Measurements from ENCODE around the gene PPM1K.
A peak's percentile ranks its signal among the peaks of the same experiment; 100 is the strongest.
"Not testable (repeated sequence)": the region's sequence is repeated elsewhere in the genome, so short reads cannot be mapped to it uniquely, and the experiment has no call there.

PPM1K gene

DNA sequence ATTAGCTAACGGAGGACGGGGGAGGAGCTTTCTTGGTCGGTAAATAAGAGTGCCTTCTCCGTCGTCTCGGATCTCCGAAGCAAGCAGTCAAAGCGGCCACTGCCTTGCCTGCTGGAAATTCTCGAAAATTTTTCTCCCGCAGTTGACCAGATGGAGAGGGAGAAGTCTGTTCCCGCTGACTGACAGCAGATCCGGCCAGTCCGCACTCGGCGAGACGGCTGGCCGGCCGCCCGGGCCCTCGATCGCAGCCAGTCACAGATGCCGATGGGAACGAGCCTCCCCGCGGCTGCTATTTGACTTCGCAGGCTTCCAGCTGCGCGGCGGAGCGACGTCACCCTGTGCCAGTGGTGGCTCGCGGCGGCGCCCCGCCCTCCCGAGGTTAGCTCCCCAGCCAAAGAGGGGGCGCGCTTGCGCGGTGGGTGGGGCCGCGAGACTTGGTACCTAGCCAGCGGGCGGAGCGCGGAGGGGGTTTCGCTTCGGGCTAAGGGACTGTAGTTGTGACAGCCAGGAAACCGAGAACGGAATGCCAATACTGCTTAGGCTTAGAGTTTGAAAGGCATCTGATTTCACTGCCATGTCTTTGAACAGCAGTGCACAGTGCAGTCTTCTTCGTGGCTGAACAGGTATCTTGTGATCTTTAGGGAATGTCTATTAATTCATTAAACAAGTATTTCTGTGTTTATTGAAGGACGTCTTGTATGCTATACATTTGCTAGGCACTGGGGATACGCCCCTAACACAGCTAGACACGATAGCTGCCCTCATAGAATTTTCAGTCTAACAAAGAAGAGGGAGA, at the start of gene PPM1K:
Gene PPM1K, minus strand, starts transcription at position 123 of the 796 bp plus-strand sequence. CDS start 5,978 bp downstream, outside the sequence.
- DNase-seq (ENCODE audit: insufficient read length, low spot score) (peak; percentile 71), FAIRE-seq (peak; percentile 95)

DNA sequence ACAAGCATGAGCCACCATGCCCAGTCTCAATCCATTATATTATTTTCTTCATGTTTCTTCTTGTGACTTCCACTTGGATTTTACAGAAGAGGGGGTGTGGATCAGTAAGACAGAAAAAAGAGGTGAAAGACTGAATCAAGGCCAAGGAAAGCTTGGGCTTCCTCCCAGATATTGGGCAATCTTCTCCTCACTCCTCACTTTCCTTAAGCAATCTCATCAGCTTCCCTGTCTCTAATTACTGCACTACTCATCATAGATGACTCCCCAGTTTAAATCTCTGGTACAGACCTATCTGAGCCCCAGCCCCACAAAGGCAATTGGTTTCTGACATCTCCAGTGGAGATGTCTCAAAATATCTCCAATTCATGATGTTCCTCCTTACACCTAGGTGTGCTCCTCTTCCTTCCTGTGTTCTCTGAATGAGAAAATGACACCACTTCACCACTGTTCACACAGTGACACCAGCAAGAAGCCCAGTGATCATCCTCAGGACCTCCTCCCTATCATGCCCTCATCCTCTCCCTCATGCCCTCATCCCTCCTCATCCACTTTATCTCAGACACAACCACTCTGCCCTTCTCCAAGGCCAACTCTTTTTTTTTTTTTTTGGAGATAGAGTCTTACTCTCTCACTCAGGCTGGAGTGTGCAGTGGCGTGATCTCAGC, 49.5 kb upstream of the PPM1K start:
- FAIRE-seq, result no peak

DNA sequence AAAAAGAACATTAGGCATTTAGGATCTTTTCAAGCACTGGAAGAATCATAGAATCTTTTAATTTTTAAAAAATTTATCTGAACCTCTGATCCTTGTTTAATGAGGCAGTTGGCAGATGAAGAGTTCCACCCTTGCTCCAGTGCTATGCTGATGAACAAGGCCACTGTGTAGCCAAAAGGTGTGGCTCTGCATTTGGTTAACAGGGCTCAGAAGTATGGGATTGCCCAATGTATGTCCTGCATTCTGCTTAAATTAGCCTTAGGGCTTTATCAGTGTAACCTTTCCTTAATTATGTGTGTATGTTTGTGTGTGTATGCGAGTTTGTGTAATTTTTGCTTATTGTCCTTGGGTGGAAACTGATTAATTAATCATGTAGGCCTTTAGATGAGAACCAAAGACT, 43.3 kb upstream of the PPM1K start:
- FAIRE-seq (no peak), DNase-seq (ENCODE audit: insufficient read length, low spot score) (no peak)

More for the DNA sequence above, 49.5 kb upstream of the PPM1K start:
- no peak for DNase-seq (ENCODE audit: insufficient read length, low spot score)

DNA sequence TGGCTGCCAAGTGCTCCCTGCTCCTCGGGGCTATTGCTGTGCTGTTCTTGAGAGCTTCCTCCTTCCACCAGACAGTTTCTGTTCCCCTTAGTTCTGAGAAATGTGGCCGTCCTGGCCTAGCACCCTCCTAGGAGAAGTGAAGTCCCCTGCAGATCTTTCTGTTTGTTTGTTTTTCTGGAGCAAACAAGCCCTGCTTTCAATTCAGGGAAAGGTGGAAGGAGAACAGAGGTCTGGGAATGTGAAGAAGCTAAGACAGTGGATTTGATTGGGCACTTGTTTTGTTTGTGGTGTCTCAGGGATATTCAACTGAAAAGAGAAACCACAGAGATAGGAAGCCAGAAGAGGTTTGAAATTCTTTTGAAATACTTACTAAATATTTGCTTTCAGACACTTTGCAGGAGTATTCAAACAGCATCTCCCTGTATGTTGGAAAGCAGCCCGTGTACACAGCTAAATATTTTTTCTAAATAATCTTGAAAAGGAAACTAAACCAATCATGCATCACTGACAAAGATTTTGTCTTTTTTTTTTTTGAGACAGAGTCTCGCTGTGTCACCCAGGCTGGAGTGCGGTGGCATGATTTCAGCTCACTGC, 36.5 kb upstream of the PPM1K start:
- FAIRE-seq (peak; percentile 100), DNase-seq (ENCODE audit: insufficient read length, low spot score) (peak; percentile 72)

DNA sequence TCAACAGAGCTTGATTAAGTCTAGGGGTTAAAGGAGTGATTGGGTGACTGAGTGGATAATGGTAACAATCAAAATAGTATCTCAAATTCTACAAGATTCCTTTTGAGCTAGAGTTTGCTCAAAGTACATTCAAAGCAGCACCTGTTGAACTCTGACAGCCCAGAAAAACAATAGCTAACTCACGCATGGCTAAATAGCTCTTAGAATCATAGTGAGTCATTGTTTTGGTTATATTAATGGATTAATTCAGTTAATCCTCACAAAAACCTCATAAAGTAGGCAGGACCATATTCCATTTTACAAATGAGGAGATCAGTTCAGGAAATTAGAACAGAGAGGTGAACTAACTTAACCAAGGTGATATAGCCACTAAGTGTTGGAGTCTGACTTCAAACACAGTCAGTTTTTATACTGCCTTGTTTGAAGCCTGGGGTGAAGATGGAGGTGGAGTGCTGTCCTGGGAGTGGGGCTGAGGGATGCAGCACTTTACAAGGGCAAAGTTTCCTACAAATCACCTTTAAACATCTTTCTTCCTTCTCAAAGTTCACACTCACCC, 35.9 kb upstream of the PPM1K start:
- DNase-seq (ENCODE audit: insufficient read length, low spot score) (peak; percentile 16), FAIRE-seq (no peak)

DNA sequence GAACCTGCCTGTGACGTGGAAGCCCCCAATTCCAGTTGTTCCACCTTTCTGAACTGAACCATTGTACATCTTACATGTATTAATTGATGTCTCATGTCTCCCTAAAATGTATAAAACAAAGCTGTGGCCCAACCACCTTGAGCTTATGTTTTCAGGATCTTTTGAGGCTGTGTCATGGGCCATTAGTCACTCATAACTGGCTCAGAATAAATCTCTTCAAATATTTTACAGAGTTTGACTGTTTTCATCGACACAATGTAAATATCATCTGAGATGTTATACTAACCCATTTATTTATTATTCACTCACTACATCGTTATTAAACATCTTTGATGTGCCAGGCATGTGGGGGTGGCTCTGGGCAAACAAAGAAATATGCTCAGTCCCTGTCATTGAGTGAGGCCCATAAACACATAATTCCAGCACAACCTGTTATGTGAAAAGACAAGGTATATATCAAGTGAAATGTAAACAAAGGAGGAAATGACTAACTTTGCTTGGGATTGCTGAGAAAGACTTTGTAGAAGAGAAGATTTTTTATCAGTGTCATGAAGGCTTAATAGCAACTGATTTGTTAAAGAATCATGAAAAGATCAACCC, 34.5 kb upstream of the PPM1K start:
- FAIRE-seq, result no peak
- DNase-seq (ENCODE audit: insufficient read length, low spot score), result no peak

DNA sequence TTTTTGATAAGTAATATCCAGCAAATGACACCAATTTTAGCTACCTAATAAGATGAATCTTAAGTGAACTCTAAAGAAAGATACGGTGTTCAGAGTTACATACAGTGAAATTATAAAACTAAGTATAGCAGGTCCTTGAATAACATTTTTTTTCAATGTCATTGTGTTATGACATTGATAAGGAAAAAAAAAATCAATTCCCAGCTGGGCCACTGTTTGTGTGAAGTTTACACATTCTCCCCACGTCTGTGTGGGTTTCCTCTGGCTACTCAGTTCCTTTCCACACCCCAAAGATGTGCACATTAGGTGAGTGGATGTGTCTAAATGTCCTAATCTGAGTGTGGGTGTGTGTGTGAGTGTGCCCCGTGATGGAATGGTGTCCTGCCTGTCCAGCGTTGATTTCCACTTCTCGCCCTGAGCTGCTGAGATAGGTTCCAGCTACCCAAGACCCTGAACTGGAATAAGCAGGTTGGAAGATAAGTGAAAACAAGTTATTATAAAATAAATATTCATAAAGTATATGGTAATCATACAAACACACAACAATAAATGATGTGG, 31.2 kb upstream of the PPM1K start:
- FAIRE-seq (no peak), DNase-seq (ENCODE audit: insufficient read length, low spot score) (no peak)

DNA sequence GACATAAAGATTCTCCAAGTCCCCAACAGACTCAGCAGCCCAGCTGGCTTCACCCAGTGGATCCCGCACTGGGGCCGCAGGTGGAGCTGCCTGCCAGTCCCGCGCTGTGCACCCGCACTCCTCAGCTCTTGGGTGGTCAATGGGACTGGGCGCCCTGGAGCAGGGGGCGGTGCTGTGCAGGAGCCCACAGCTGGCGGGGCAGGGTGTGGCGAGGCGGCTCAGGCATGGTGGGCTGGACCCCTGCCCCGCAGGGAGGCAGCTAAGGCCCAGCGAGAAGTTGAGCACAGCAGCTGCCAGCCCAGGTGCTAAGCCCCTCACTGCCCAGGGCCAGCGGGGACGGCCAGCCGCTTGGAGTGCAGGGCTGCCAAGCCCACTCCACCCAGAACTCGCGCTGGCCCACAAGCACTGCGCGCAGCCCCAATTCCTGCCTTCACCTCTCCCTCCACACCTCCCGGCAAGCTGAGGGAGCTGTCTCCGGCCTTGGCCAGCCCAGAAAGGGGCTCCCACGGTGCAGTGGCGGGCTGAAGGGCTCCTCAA, 28.8 kb upstream of the PPM1K start:
- FAIRE-seq; DNase-seq (ENCODE audit: insufficient read length, low spot score): not testable (repeated sequence)

DNA sequence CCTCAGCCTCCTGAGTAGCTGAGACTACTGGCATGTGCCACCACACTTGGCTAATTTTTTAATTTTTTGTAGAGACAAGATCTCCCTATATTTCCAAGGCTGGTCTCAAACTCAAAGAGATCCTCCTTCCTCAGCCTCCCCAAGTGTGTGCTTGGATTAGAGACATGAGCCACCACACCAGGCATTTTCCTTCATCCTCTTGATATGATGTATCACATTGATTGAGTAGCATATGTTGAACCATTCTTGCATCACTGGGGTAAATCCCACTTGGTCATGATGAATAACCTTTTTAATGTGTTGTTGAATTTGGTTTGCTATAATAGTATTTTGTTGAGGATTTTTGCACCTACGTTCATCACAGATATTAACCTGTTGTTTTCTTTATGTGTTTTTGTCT, 24.2 kb upstream of the PPM1K start:
- FAIRE-seq, result no peak
- DNase-seq (ENCODE audit: insufficient read length, low spot score), result no peak

DNA sequence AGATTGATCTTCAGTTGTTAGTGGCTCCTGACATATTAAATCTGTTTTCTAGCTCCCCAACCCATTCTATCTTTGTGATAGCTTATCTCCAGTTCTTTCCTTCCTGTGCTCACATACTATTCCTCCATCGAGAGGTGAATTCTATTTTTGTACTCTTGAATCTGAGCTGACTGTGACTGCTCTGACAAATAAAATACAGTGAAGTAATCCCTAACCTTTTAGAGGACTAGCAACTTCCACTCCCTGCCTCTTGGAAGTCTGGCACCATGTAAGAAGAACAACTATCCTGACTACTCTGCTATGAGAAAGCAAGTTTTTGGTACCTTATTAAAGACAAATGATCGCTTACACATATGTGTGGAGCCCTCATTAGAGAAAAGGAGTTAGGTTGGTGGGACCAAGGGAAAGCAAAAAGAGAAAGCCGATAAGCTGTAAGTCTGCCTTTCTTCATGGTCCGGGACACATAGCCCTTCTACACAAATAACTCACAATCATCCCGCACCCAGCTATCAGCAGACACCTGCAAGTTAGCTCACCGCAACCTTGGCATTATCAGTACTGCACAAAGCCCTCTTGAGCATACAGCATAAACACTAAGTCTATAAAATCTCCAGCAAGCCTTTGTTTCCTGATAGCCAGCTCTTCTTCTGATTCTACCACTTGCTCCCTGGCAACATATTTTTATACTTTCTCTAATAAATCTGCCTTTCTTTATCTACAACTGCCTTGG, 13.5 kb upstream of the PPM1K start:
- DNase-seq (ENCODE audit: insufficient read length, low spot score) (no peak), FAIRE-seq (no peak)

DNA sequence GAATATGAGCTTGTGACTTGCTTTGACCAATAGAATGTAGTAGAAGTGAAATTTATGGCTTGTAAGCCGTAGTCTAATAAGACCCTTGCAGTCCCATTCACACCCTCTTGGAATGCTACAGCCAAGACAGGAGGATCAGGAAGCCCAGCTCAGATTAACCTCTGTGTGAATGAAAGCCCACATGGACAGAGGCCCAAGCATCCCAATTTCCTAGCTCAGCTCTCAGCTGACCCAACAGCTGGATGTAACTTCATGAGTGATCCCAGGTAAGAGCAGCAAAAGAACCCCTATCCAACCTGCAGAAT, 12.8 kb upstream of the PPM1K start:
- no peak for DNase-seq (ENCODE audit: insufficient read length, low spot score)
- no peak for FAIRE-seq

DNA sequence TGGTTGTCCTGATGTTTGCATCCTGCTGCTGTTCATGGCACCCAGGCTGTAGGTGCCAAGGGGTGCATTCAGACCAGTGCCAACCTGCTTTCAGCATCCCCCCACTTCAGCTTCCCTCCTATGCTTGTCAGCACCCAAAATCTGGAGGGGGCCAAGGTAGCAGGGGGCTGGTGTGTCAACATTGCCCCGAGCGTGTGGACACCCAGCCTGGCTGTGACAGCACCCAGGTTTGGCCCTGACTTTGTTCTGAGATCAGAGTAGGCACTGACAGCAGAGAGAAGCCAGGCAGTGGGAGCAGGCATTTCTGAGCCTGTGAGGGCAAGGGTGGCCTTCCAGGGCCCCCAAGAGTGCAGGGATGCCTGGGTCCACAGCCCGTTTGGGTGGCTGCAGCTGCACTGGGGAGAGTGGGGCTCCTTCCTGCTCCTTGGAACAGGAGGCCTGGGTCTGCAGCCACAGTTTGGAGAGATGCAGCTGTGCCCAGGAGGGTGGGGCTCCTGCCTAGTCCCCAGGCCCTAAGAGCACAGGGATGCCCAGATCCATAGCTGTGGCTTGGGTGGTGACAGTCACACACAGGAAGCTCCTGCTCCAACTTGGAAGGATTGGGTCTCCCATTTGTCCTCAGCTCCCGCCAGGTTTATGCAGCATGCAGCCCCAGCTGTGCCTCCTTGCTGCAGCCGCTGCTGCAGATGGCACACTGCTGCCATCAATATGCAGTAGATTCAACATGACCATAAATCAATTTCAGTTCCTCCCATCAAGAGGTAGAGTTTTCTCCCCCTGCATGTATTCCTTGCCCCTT, 12.3 kb upstream of the PPM1K start:
- DNase-seq (ENCODE audit: insufficient read length, low spot score), result no peak
- FAIRE-seq, result no peak

DNA sequence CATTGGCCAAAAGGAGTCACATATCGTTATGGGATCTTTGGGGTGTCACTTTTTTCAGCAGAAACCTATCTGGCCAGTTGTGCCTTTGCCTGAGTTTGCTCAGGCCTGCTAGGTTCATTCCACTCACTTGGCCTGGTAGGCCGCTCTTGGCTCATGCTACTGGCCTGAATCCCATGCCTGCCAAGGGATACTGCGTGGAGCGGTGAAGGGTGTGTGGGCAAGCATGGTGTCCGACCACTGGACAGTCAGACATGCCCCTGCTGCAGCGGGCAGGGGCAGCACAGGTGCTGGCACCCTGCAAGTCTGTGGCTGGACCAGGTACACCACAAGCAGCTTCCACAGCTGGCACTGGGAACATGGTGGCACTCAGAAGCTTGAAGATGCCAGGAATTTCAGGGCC, 11.3 kb upstream of the PPM1K start:
- DNase-seq (ENCODE audit: insufficient read length, low spot score) (no peak), FAIRE-seq (no peak)

DNA sequence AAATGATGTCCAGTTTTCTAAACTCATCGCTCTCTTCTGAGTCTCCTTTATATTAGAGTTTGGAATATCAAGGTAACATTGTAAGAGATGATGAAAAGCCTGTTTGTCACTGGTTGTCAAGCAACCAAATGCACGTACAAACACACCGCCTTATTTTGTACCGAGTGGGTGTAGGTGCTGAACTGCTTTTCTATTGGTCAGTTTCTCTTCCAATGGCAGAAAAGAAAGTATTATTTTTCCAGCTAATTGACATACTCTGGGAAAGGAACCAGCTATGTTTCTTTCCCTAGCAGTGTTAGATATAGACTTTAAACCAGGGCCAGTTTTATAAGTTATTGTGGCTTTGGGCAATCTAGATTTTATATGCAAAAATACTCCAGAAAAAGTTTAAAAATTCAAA, 6.6 kb upstream of the PPM1K start:
- FAIRE-seq, result no peak
- no peak for DNase-seq (ENCODE audit: insufficient read length, low spot score)

DNA sequence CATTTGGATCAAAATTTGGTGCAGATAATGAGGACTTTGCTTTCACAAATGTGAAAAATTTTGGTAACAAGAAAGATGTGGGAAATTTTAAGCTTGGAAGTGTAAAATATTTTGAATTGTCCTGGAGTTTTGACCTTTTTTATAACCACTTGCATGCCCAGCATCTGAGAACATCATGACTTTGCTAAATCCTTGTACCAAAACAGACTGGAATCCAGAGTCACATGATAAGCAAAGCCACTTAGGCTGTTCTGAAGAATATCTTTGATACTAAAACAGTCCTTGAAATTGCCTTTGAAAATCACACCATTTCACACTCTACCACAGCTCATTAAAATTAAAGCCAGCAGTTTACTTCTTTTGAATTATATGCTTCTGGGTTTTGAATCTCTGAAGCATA, 2.5 kb upstream of the PPM1K start:
- peak; percentile 66 for FAIRE-seq
- no peak for DNase-seq (ENCODE audit: insufficient read length, low spot score)

DNA sequence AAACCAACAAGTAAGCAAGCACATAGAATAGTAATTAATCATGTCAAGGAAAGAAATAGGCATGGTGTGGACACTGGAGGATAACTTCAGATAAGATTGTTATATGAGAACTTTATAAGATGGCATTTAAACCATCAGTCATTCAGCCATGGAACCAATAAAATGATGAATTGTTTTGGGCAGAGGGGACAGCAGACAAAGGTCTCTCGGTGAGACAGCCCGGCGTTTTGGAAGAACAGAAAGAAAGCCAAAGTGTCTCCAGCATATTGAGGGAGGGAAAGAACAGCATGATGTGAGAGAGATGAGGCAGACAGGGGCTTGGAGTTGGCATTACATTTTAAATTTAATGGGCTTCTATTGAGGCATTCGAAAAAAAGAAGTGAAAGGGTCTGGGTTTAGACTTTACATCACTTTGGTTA, 883 bp upstream of the PPM1K start:
- FAIRE-seq (no peak), DNase-seq (ENCODE audit: insufficient read length, low spot score) (no peak)

DNA sequence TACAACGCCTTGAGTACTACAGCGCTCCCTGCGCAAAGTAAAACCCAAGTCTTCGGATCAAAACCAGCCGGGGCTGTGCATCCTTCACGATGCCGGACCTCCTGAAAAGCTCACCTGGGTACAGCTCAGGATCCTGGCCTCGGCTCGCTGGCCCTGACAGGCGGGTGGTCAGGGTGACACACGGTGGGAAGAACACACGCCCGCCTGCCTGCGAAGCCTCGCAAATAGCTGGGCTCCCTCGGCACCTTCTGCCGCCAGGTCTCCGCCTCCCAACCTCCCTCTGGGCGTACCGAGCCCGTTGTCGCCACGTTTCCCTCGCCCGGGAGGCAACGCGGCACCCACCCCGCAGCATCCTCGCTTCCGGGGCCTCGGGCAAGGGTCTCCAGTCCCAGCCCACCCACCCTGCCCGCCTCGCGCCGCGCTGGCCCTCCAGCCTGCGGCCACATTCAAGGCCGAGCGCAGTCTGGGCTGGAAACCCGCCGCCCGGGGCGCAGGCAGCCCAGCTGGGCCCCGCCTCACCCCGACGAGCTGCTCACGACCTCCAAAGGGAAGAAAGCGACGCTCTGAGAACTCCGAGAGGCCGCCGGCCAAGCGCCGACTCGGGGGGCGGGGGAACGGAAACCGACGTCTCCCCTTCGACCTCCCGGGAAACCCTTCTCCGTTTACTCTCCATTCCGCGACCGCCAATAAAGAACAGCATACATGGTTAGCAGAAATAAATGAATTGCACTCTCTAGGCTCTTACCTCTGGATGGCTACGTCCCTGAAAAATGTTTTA, 511 bp downstream of the PPM1K start:
- FAIRE-seq, result no peak
- DNase-seq (ENCODE audit: insufficient read length, low spot score), result no peak

DNA sequence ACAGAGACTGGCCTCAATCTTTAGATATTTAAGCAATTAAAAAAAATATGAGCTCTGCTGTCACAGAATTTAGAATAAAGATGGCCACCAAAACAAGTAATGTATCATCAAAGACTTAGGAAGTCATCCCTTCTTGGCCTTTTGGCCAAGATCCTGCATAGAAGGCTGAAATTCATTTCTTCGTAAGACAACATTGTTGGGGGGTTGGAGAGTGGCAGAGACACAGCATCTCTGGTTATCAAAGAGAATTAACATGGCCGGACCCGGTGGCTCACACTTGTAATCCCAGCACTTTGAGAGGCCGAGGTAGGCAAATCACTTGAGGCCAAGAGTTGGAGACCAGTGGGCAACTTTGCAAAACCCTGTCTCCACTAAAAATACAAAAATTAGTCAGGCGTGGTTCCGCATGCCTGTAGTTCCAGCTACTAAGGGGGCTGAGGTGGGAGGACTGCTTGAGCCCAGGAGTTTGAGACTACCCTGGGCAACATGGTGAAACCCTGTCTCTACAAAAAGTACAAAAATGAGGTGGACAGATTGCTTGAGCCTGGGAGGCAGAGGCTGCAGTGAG, 4.0 kb downstream of the PPM1K start:
- FAIRE-seq, result peak; percentile 81
- DNase-seq (ENCODE audit: insufficient read length, low spot score), result no peak
